Activated T-cell treated with anti-CD3 and anti-CD28 coated beads for 48 hours (primary cell): ENCODE measurements around the gene CALN1.
"Not testable (repeated sequence)": the region's sequence is repeated elsewhere in the genome, so short reads cannot be mapped to it uniquely, and the experiment has no call there.

Experiments
- DNase-seq: peaks from one replicate; pipeline ENCODE4 v3.0.0-alpha.2; 2020; ENCODE audit warnings: low read depth

The CALN1 gene

GRCh38 chr7:72408966-72409637 lies 3.0 kb downstream of the CALN1 start:
- DNase-seq: no peak

DNA sequence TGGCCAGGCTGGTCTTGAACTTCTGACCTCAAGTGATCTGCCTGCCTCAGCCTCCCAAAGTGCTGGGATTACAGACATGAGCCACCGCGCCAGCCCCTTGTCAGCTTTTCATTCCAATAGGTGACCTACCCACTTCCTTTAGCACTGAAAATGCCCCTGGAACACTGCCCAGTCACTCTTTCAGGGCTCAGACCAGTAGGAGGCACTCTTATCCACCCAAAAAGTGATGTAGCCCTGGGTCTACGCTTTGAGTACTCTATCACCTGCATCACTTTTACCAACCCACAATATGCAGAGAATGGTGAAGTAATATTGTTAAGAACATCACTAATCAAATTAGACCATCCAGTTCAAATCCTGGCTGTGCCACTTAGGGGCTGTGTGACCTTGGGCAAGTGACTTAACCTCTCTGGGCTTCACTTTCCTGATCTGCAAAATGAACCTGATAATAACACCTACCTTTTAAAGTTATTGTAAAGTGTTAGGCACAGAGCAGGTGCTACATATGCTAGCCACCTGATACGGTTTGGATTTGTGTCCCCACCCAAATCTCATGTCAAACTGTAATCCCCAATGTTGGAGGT lies 5.2 kb downstream of the CALN1 start:
- DNase-seq: no peak

GRCh38 chr7:72405871-72406270 lies 6.3 kb downstream of the CALN1 start:
- no peak for DNase-seq

- DNase-seq: no peak
Measured at GRCh38 chr7:72405418-72405817, 6.7 kb downstream of the CALN1 start.

GRCh38 chr7:72404743-72405142 lies 7.4 kb downstream of the CALN1 start:
- no peak for DNase-seq

DNA sequence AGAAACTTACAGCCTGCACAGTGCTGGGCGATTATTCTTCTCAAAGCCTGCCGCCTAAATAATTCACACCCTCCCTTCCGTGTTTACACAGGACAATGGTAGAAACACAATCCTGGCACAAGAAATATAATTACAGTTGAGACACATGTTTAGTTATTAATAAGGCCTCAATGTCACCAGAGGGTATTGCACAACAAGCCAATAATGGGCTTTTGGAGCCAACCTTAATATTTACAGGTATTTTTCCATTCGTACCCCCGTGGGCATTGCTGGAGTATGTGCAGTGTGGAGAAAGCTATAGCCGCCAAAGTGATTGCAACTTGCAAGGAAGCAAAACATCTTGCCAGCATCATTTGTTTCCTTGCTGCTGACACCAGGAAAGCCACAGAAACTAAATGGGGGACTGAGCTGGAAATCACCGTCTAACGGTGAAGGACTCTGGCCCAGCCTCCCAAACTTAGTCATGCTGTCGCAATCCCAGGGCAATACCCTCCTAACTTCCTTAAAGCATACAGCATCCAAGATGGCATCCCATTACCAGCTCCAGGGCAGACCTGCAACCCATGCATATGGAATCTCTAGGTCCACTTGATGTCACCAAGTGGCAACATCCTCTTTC lies 8.6 kb downstream of the CALN1 start:
- no peak for DNase-seq

DNA sequence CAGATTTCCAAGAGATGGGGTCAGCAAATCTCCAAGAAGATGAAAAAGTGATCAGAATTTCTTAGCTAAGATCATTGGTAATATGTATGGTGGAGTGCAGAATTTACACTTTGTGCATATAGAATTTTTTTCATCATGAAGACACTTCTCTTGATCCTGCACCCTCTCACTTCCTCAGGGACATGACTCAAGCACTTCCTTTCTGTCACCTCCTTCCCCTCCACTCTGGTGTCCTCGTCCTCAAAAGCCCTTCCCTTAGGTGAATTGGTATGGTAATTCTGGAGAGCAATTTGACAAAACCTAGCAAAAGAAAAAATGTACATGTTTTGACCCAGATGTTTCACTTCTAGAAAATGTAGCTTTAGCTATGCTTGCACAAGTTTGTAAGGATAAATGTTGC lies 18.1 kb downstream of the CALN1 start:
- DNase-seq: no peak

GRCh38 chr7:72391821-72392377 lies 20.2 kb downstream of the CALN1 start:
- DNase-seq: no peak

DNA sequence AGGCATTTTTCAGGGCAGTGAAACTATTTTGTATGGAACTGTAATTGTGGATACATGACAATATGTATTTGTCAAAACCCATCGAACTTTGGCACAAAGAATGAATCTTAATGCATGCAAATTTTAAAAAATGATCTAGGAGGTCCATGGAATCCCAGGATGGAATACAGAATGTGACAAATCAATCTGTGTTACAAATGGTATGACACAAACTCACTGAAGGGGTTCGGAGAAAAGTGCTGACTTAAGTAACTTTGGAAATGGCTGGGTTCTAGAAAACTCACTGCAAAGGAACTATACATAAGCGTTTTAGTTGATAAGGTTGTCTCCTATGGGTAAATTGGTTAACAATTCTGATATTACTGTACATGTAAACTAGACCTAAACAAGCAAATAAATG lies 26.0 kb downstream of the CALN1 start:
- no peak for DNase-seq

GRCh38 chr7:72362246-72362645 lies 49.9 kb downstream of the CALN1 start:
- DNase-seq: no peak

DNA sequence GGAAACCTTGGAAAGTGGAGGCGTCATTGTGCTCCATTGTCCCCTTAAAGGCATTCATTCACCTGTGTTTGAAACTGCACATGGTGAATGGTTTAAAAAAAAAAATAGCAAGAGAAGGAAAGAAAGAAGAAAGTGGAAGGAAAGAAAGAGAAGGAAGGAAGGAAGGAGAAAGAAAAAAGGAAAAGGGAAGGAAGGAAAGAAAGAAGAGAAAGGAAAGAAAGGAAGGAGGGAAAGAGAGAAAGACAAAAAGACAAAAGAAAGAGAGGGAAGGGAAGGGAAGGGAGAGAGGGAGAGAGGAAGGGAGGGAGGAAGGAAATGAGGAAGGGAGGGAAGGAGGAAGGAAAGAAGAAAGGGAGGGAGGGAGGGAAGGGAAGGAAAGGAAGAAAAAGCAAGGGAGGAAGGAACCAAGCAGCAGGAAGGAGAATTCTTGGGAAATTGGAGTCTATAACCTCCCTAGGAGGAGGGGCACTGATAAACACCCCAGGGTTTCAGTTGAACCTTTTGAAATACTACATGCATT lies 66.9 kb downstream of the CALN1 start:
- no peak for DNase-seq

GRCh38 chr7:72343991-72344390 lies 68.1 kb downstream of the CALN1 start:
- no peak for DNase-seq

- not testable (repeated sequence) for DNase-seq
Measured at GRCh38 chr7:72343354-72343753, 68.8 kb downstream of the CALN1 start.

GRCh38 chr7:72337390-72338167 lies 74.6 kb downstream of the CALN1 start:
- no peak for DNase-seq

DNA sequence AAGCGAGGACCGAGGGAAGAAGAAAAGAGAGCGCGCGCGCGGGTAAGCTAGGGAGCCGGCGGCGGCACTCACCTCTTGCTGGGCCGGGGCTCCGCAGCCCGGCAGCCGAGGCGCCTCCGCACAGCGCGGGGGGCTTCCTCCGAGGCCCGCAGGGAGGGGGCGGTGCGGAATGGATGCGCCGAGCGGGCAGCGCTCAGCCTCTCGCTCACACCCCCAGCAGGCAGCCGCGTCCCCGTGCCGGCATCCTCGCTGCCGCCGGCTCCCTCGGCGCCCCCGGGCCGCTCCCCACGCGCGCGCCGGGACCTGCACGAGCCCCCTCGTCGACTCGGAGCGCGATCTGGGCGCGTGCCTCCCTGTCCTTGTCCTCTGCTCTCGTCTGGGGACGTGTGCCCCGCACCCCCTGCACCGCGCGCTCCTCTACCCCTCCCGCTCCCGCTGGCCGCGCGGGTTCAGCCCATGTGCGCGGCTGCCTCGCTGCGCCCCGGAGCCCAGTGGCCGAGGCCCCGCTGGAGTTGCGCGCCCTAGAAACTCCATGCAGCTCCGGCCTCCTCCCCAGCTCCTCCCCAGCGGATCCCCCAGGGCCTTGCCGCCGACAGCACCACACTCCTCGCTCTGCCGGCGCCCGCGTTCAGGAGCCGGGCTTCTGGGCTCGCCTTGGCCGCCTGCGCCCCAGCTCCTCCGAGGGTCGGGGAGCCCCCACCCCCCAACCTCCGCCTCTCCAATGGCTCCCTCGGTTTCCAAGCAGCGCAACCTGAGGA lies 75.3 kb downstream of the CALN1 start:
- no peak for DNase-seq

DNA sequence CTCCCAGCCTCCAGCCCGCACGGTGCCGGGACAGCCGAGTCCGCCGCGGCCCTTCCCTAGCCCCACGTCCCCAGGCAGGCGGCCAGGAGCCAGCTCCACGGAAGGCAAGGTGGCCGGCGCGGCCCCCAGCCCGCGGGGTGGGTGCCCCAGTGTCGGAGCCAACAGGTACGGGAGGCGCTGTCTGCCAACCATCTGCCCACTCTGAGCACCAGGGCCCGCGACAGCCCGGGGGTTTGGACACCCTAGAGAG lies 75.8 kb downstream of the CALN1 start:
- DNase-seq: no peak

- DNase-seq: no peak
Measured at GRCh38 chr7:72335561-72336381, 76.4 kb downstream of the CALN1 start.

- no peak for DNase-seq
Measured at GRCh38 chr7:72334698-72335097, 77.4 kb downstream of the CALN1 start.

DNA sequence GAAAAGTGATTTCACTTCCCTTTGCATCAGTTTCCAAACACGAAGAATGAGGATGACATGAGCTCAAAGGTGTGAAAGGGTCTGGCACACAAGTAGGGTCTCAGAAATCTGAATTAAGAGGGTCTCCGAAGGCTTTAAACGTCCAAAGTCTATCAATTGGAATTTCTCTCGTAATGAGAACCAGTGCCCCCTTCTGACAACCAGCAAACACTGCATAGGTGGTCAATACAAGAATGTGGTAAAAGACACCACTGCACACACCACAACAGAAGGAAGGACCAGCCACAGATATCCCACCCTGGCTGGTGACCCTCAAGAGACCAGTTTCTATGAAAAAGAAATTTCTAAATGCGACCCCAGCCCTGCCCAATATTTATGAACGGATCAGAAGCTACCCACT lies 78.1 kb downstream of the CALN1 start:
- DNase-seq: no peak

DNA sequence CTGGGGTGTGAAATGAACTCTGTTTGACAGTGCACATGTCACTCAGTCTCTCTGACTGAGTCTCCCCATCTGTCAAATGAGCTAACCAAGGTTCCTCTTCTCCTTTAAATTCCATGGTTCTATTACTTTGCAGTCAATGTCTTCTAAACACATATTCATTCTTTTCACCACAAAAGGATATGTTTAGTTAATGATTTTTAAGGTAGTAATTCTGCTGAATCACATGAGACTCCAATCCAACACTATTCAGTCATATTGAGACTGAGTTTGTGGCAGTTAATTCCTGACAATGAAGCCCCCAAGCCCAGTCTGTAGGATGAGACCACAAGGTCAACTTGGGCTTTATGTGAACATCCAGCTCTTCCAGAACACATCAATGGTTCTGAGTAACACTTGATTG lies 85.3 kb downstream of the CALN1 start:
- DNase-seq: no peak

GRCh38 chr7:72326365-72326764 lies 85.8 kb downstream of the CALN1 start:
- no peak for DNase-seq
